Measurements from ENCODE around the gene TLL2. TPM values are rescaled to one million over a fixed set of nuclear protein-coding genes. Genes with fewer than 3 reads are reported as not detected.

TLL2 gene
- total RNA-seq, 1 donor from 2014 or later: 6.5 TPM

- no peak for DNase-seq
Measured at GRCh38 chr10:96317067-96317833, 196.5 kb downstream of the TLL2 start.

Other genes starting within 250 kb of the TLL2 start
- gene BLNK, start 242.4 kb downstream of the TLL2 start, total RNA-seq: 2.2 TPM
- not detected for gene DNTT, start 209.5 kb downstream of the TLL2 start, total RNA-seq
- not detected for gene OPALIN, start 154.9 kb downstream of the TLL2 start, total RNA-seq
- 90.1 TPM for gene TM9SF3, start 73.1 kb upstream of the TLL2 start, total RNA-seq
- 9.8 TPM for gene PIK3AP1, start 206.6 kb upstream of the TLL2 start, total RNA-seq

Measured in tongue (tissue), 2 donors.